Measurements from ENCODE around the gene CARD11. TPM values are rescaled to one million over a fixed set of nuclear protein-coding genes. Genes with fewer than 3 reads are reported as not detected.

CARD11 gene
- total RNA-seq, 1 donor from 2014 or later, result 3.2 TPM

- peak; percentile 77 to 86 for DNase-seq (ENCODE audit: low read depth in 2 of 2)
Measured at GRCh38 chr7:2876031-2876731, 167.5 kb downstream of the CARD11 start.

- DNase-seq (ENCODE audit: low read depth in 2 of 2), result peak; percentile 61 to 93
Measured at GRCh38 chr7:2873686-2874551, 169.7 kb downstream of the CARD11 start.

GRCh38 chr7:2873146-2873545 is 170.5 kb downstream of the CARD11 start:
- peak in 1 of 2 donors; percentile 38 for DNase-seq (ENCODE audit: low read depth in 2 of 2)

- DNase-seq (ENCODE audit: low read depth in 2 of 2), result no peak
Measured at GRCh38 chr7:2872296-2872874, 171.3 kb downstream of the CARD11 start.

- peak; percentile 76 to 91 for DNase-seq (ENCODE audit: low read depth in 2 of 2)
Measured at GRCh38 chr7:2870471-2870931, 173.2 kb downstream of the CARD11 start.

- no peak for DNase-seq (ENCODE audit: low read depth in 2 of 2)
Measured at GRCh38 chr7:2869981-2870380, 173.7 kb downstream of the CARD11 start.

GRCh38 chr7:2866601-2867000 is 177.1 kb downstream of the CARD11 start:
- DNase-seq (ENCODE audit: low read depth in 2 of 2), result no peak

- DNase-seq (ENCODE audit: low read depth in 2 of 2), result peak; percentile 50 to 71
Measured at GRCh38 chr7:2864999-2865670, 178.5 kb downstream of the CARD11 start.

GRCh38 chr7:2864204-2864985 is 179.3 kb downstream of the CARD11 start:
- no peak for DNase-seq (ENCODE audit: low read depth in 2 of 2)

- peak; percentile 90 to 96 for DNase-seq (ENCODE audit: low read depth in 2 of 2)
Measured at GRCh38 chr7:2863461-2864066, 180.1 kb downstream of the CARD11 start.

- DNase-seq (ENCODE audit: low read depth in 2 of 2), result no peak
Measured at GRCh38 chr7:2862831-2863361, 180.8 kb downstream of the CARD11 start.

- DNase-seq (ENCODE audit: low read depth in 2 of 2), result no peak
Measured at GRCh38 chr7:2861509-2861908, 182.2 kb downstream of the CARD11 start.

GRCh38 chr7:2860627-2861133 is 183.0 kb downstream of the CARD11 start:
- no peak for DNase-seq (ENCODE audit: low read depth in 2 of 2)

GRCh38 chr7:2859952-2860351 is 183.7 kb downstream of the CARD11 start:
- DNase-seq (ENCODE audit: low read depth in 2 of 2), result no peak

GRCh38 chr7:2858621-2859020 is 185.0 kb downstream of the CARD11 start:
- DNase-seq (ENCODE audit: low read depth in 2 of 2), result no peak

- peak; percentile 28 to 53 for DNase-seq (ENCODE audit: low read depth in 2 of 2)
Measured at GRCh38 chr7:2856388-2857169, 187.1 kb downstream of the CARD11 start.

Data from dermis microvascular lymphatic vessel endothelial cell (primary cell).